ENCODE data around the gene FUT7. TPM values are rescaled to one million over a fixed set of nuclear protein-coding genes. Genes with fewer than 3 reads are reported as not detected.

Gene FUT7
- total RNA-seq, 1 donor from 2014 or later = 5.0 TPM

DNA sequence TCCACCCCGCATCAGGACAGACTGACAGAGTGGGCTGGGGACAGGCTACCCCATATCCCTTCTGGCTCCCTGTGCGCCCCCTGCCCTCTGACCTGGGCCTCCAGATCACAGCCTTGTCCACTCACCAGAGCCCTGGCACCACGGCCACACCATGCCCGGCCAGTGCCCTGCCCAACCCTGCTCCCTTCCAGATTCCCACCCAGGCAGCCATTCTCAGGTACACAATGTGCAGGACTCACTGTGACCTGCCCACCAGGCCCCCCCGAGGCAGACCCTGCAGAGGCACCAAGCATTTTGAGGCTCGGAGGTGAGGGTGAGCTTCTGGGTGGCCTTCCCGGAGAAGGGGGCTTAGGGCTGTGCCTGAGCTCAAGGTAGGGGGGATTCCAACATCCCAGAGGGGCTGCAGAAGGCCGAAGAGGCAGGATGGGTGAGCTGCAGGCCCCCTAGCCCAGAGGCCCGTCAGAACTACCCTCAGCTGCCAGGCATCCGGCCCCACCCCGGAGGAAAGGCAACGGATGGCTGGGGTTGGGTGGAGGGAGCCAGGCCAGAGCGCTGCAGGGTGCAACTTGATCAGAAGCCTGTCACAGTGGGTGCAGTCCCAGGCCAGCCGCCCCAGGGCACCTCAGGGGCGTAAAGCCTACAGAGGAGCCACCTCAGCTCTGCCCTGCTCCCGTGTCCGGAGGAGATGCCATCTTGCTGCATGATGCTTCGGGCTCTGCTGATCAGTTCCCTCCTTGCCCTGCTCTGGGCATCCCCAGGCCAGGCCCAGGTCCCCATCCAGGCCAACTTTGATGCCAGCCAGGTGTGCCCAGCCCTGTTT, 49.4 kb downstream of the FUT7 start, which contains the start of gene LCNL1:
LCNL1 (plus strand) TSS at position 762 of the 820 bp plus-strand sequence. CDS start 594 bp downstream, outside the sequence.
- peaks cover 33% of the 10 kb centered on the region for H3K27me3 Mint-ChIP-seq
- intact Hi-C loops (cut with micrococcal nuclease) = no loop called here
- H3K36me3 Mint-ChIP-seq (ENCODE audit: low read depth) = no peaks in the 10 kb centered on the region
- H3K4me3 Mint-ChIP-seq = no peak within 1 kb of the TSS
- POLR2A ChIA-PET = interaction anchor here (0.5 kb wide), 1 partner anchor 34 kb away, joined by 3 read pairs; no protein-coding TSS in a partner anchor
- no peak for ATAC-seq (ENCODE audit: low read depth)
- no peaks in the 10 kb centered on the region for H3K9me3 Mint-ChIP-seq
- CTCF ChIA-PET = no interaction called here
- TF ChIP-seq, protein P1, sequence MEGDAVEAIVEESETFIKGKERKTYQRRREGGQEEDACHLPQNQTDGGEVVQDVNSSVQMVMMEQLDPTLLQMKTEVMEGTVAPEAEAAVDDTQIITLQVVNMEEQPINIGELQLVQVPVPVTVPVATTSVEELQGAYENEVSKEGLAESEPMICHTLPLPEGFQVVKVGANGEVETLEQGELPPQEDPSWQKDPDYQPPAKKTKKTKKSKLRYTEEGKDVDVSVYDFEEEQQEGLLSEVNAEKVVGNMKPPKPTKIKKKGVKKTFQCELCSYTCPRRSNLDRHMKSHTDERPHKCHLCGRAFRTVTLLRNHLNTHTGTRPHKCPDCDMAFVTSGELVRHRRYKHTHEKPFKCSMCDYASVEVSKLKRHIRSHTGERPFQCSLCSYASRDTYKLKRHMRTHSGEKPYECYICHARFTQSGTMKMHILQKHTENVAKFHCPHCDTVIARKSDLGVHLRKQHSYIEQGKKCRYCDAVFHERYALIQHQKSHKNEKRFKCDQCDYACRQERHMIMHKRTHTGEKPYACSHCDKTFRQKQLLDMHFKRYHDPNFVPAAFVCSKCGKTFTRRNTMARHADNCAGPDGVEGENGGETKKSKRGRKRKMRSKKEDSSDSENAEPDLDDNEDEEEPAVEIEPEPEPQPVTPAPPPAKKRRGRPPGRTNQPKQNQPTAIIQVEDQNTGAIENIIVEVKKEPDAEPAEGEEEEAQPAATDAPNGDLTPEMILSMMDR (IDR thresholded peaks at IDR 0.05) = no peak
- H3K4me1 Mint-ChIP-seq = peaks cover 2% of the 10 kb centered on the region
- no peak within 1 kb of the TSS for H3K27ac Mint-ChIP-seq
- no peak for DNase-seq

- no peak for DNase-seq
- TF ChIP-seq, protein P1 (IDR thresholded peaks at IDR 0.05) = no peak
- no peak overlapping the region for H3K27ac Mint-ChIP-seq
- intact Hi-C loops (cut with micrococcal nuclease) = no loop called here
- ChIA-PET CTCF (no interaction called here), POLR2A (interaction anchor here (0.5 kb wide), 1 partner anchor 33 kb away, joined by 3 read pairs; no protein-coding TSS in a partner anchor)
- peaks cover 2% of the 10 kb centered on the region for H3K4me1 Mint-ChIP-seq
- H3K9me3 Mint-ChIP-seq = no peaks in the 10 kb centered on the region
- H3K36me3 Mint-ChIP-seq (ENCODE audit: low read depth) = no peaks in the 10 kb centered on the region
- no peak for ATAC-seq (ENCODE audit: low read depth)
- no peak overlapping the region for H3K4me3 Mint-ChIP-seq
- peaks cover 33% of the 10 kb centered on the region for H3K27me3 Mint-ChIP-seq
Measured at GRCh38 chr9:136981588-136982231, 50.2 kb downstream of the FUT7 start.

DNA sequence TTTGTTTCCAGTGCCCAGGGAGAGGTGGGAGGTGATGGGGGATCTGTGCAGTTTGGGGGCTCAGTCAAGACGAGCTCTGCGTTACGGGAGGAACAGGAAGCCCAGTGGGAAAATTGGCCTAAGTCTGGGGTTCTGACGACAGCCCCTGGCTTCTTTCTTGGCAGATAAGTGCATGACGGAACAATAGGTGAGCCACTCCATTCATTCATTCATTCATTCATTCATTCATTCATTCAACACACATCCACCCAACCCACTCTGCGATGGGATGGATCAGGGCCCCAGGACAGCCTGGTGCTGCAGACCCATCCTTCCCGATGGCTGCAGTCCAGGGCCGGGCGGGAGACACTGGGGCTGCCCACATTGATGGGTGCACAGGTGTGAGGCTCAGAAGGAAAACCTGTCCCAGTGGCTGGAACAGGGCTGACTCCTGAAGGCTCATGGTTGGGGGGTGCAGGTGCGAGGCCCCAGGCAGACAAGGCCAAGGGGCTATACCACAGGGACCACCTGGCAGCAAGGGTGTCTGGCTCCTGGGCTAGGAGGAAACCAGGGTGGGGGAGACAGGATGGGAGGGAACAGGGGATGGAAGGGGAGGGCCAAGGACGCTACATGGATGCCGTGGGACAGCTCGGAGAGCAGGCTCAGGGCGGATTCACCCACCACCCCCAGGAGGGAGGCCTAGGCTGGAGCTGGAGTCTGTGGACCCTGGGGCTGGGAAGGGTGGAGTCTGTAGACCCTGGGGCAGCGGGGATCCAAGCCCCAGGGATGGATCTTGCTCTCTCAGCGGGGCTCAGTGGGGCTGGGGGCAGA, 51.0 kb downstream of the FUT7 start:
- Mint-ChIP-seq H3K27me3 (peaks cover 33% of the 10 kb centered on the region), H3K4me3 (no peak overlapping the region), H3K27ac (no peak overlapping the region), H3K4me1 (peaks cover 2% of the 10 kb centered on the region), H3K9me3 (no peaks in the 10 kb centered on the region), H3K36me3 (ENCODE audit: low read depth) (no peaks in the 10 kb centered on the region)
- no peak for ATAC-seq (ENCODE audit: low read depth)
- TF ChIP-seq, protein P1 (IDR thresholded peaks at IDR 0.05) = no peak
- ChIA-PET CTCF (no interaction called here), POLR2A (interaction anchor here (0.7 kb wide), 1 partner anchor 181 kb away, joined by 3 read pairs; no protein-coding TSS in a partner anchor)
- intact Hi-C loops (cut with micrococcal nuclease) = no loop called here
- DNase-seq = no peak

Other genes with a start within 250 kb of the FUT7 start
- 34.9 and 35.8 TPM in 2 replicates for gene TMEM141, start 240.7 kb downstream of the FUT7 start, total RNA-seq
- not detected in 2 replicates for gene CCDC183, start 235.8 kb downstream of the FUT7 start, total RNA-seq
- gene RABL6, start 224.1 kb downstream of the FUT7 start, total RNA-seq = 70.1 and 75.0 TPM in 2 replicates
- gene AJM1, start 189.6 kb downstream of the FUT7 start, total RNA-seq = 1.0 and 1.6 TPM in 2 replicates
- gene PHPT1, start 182.7 kb downstream of the FUT7 start, total RNA-seq = 58.8 and 64.6 TPM in 2 replicates
- gene MAMDC4, start 179.7 kb downstream of the FUT7 start, total RNA-seq = 5.2 and 6.1 TPM in 2 replicates
- gene EDF1, start 165.8 kb downstream of the FUT7 start, total RNA-seq = 282 and 298 TPM in 2 replicates
- gene TRAF2, start 145.6 kb downstream of the FUT7 start, total RNA-seq = 49.7 and 58.2 TPM in 2 replicates
- gene FBXW5, start 87.3 kb downstream of the FUT7 start, total RNA-seq = 81.5 and 82.1 TPM in 2 replicates
- 0.69 and 3.4 TPM in 2 replicates for gene C8G, start 86.8 kb downstream of the FUT7 start, total RNA-seq
- gene LCN12, start 79.8 kb downstream of the FUT7 start, total RNA-seq = 2.4 TPM in 2 replicates
- not detected in 2 replicates for gene PTGDS, start 54.6 kb downstream of the FUT7 start, total RNA-seq
- gene LCNL1, start 49.1 kb downstream of the FUT7 start, total RNA-seq = not detected in 2 replicates
- gene PAXX, start 39.7 kb downstream of the FUT7 start, total RNA-seq = 43.4 and 47.8 TPM in 2 replicates
- not detected in 2 replicates for gene CLIC3, start 35.5 kb downstream of the FUT7 start, total RNA-seq
- 4.5 and 7.5 TPM in 2 replicates for gene ABCA2, start 3.9 kb downstream of the FUT7 start, total RNA-seq
- gene NPDC1, start 14.1 kb upstream of the FUT7 start, total RNA-seq = 0.18 TPM in 1 of 2 replicates, not detected in the other
- not detected in 2 replicates for gene ENTPD2, start 22.0 kb upstream of the FUT7 start, total RNA-seq
- gene SAPCD2, start 38.5 kb upstream of the FUT7 start, total RNA-seq = 0.80 and 0.81 TPM in 2 replicates
- 13.4 and 17.2 TPM in 2 replicates for gene UAP1L1, start 45.4 kb upstream of the FUT7 start, total RNA-seq
- 33.6 and 37.7 TPM in 2 replicates for gene MAN1B1, start 54.9 kb upstream of the FUT7 start, total RNA-seq
- 254 and 259 TPM in 2 replicates for gene DPP7, start 82.6 kb upstream of the FUT7 start, total RNA-seq
- gene GRIN1, start 107.1 kb upstream of the FUT7 start, total RNA-seq = 0.22 TPM in 1 of 2 replicates, not detected in the other
- 0.31 TPM in 1 of 2 replicates, not detected in the other for gene LRRC26, start 138.0 kb upstream of the FUT7 start, total RNA-seq
- not detected in 2 replicates for gene TMEM210, start 140.0 kb upstream of the FUT7 start, total RNA-seq
- gene ANAPC2, start 156.5 kb upstream of the FUT7 start, total RNA-seq = 75.7 and 93.9 TPM in 2 replicates
- 71.9 and 76.8 TPM in 2 replicates for gene SSNA1, start 156.6 kb upstream of the FUT7 start, total RNA-seq
- gene TPRN, start 168.7 kb upstream of the FUT7 start, total RNA-seq = 9.3 and 11.4 TPM in 2 replicates
- gene TMEM203, start 173.6 kb upstream of the FUT7 start, total RNA-seq = 32.7 and 34.1 TPM in 2 replicates
- gene NDOR1, start 173.6 kb upstream of the FUT7 start, total RNA-seq = 27.5 and 38.7 TPM in 2 replicates
- gene RNF208, start 190.2 kb upstream of the FUT7 start, total RNA-seq = 1.1 and 1.9 TPM in 2 replicates
- 0.39 and 0.53 TPM in 2 replicates for gene CYSRT1, start 193.1 kb upstream of the FUT7 start, total RNA-seq
- not detected in 2 replicates for gene RNF224, start 195.4 kb upstream of the FUT7 start, total RNA-seq
- gene SLC34A3, start 198.8 kb upstream of the FUT7 start, total RNA-seq = not detected in 2 replicates
- gene TUBB4B, start 209.2 kb upstream of the FUT7 start, total RNA-seq = 182 and 197 TPM in 2 replicates
- 0.37 TPM in 1 of 2 replicates, not detected in the other for gene STPG3, start 219.2 kb upstream of the FUT7 start, total RNA-seq
- 56.1 and 58.2 TPM in 2 replicates for gene NELFB, start 223.2 kb upstream of the FUT7 start, total RNA-seq
- gene TOR4A, start 245.6 kb upstream of the FUT7 start, total RNA-seq = 7.9 and 9.1 TPM in 2 replicates

Measured in activated B cell treated with CpG ODN at 0.5 μM for 24 hours (primary cell).